Thymus (tissue), 11 donors: ENCODE data around the gene HSBP1. TPM values are rescaled to one million over a fixed set of nuclear protein-coding genes. Genes with fewer than 3 reads are reported as not detected.

ENCODE experiments used
- DNase-seq, 9 donors: peaks; one replicate each; pipeline ENCODE4 v3.0.0-alpha.2; 2013; ENCODE audit warnings: low spot score in 9 of 9, low read depth in 6 of 9, missing footprints in 1 of 9
- H3K27ac ChIP-seq, 2 donors: one replicate each; pipeline ENCODE4 v1.5.1; 2013; ENCODE audit warnings: control low read depth in 1 of 2, low read depth in 1 of 2, low read length in 1 of 2, mild to moderate bottlenecking in 1 of 2, moderate library complexity in 1 of 2
- H3K27me3 ChIP-seq, 2 donors: one replicate each; pipeline ENCODE4 v1.5.1; 2013; ENCODE audit warnings: low read length in 1 of 2; ENCODE audit not compliant: control insufficient read depth in 2 of 2, insufficient read depth in 1 of 2
- H3K36me3 ChIP-seq, 2 donors: one replicate each; pipeline ENCODE4 v1.5.1; 2013; ENCODE audit warnings: low read length in 1 of 2, mild to moderate bottlenecking in 1 of 2, moderate library complexity in 1 of 2; ENCODE audit not compliant: control insufficient read depth in 2 of 2, insufficient read depth in 2 of 2
- H3K4me1 ChIP-seq, 2 donors: one replicate each; pipeline ENCODE4 v1.5.1; 2013; ENCODE audit warnings: low read length in 2 of 2; ENCODE audit not compliant: control insufficient read depth in 2 of 2, insufficient read depth in 2 of 2
- H3K4me3 ChIP-seq, 2 donors: one replicate each; pipeline ENCODE4 v1.5.1; 2013; ENCODE audit warnings: low read length in 2 of 2, control low read depth in 1 of 2, mild to moderate bottlenecking in 1 of 2
- H3K9me3 ChIP-seq, 2 donors: one replicate each; pipeline ENCODE4 v1.5.1; 2013; ENCODE audit warnings: low read length in 1 of 2, mild to moderate bottlenecking in 1 of 2; ENCODE audit not compliant: control insufficient read depth in 2 of 2, insufficient read depth in 1 of 2
- WGBS: extraction: QIAGEN DNeasy Blood & Tissue Kit; methylation state at CpG from one replicate; pipeline ENCODE4 v1.1.7; 2013; 5-methylcytosine and 5-hydroxymethylcytosine counted together
- polyA plus RNA-seq: library from polyadenylated mRNA; stranded (reverse); fragments of 200-250 nt; gene quantifications from one replicate; pipeline ENCODE4 v1.2.3, GENCODE V29; 2013
- total RNA-seq: library from RNA; stranded (reverse); fragments of 120-200 nt; gene quantifications from one replicate; pipeline ENCODE4 v1.2.4, GENCODE V29; 2013
- donor health status: healthy.

HSBP1 gene
- total and polyA plus RNA-seq, 2 donors, result 69.0 to 78.7 TPM

DNA sequence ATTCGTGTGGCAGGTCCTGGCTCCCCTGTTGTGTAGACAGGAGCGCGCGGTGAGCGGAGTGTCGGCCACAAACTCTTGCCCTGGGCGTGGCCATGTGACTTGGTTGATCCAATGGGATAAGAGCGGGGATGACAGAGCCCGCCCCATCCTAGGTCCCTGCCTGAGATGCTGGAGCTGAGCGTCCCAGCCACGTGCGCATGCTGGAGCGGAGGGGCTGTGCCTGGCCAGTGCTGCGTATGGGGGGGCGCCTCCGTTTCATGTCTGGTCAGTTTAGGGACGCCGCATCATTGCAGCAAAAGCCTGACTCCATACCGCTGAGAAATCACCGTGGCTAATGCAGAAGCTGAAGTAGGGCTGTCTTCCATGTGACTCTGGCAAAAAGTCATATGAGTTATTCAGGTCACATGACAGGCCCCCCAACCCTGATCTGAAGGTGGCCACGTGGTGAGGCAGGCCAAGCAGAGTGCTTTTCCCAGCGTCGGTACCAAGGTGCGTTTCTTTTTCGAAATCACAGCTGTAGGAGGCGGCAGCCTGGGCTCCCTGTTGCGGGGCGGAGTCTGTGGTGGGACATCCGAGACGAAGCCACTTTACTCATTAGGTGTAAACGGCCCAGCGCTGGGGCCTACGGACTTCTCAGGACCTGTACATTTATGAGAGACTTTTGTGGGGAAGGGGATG, 22.5 kb downstream of the HSBP1 start:
- H3K4me1 ChIP-seq, result no peaks in the 10 kb centered on the region
- no peak for DNase-seq
- no peak overlapping the region for H3K4me3 ChIP-seq
- H3K36me3 ChIP-seq, result no peaks in the 10 kb centered on the region
- peaks cover 0 to 4% of the 10 kb centered on the region in 2 donors for H3K9me3 ChIP-seq
- H3K27ac ChIP-seq, result no peak overlapping the region
- WGBS, result 95% methylated on average over 33 of the region's 33 CpGs
- no peaks in the 10 kb centered on the region for H3K27me3 ChIP-seq

DNA sequence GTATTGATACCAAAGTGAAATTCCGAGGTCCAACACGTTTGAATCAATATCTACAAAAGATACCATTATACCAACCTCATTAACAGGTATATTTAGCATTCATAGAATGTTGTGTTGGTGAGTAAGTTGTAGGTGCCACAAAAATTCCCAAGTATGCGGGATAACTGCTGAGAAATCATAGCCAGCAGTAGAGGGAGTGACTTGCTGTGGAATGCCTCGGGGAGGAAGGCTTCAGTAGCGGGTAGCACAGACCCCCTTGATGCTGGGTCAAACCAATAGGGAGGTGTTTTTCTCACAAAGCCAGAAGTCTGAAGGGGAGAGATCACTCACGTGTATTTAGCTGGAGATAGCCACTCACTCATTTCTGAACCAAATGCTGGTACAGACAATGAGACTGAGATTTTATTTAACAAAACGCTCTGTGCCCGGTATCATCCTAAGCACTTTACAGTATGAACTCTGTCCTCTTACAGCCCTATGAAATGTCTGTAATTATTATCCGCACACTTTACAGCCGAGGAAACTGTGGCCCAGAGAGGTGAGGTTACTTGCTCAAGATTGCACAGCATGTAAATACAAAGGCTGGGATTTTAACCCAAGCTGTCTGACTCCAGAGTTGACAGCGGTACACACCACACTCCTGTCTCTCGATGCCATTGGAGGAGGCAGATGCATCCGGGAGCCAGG, 23.1 kb downstream of the HSBP1 start:
- 96% methylated on average over 13 of the region's 13 CpGs for WGBS
- Histone ChIP-seq H3K9me3 (peaks cover 0 to 4% of the 10 kb centered on the region in 2 donors), H3K36me3 (no peaks in the 10 kb centered on the region), H3K4me1 (no peaks in the 10 kb centered on the region), H3K27me3 (no peaks in the 10 kb centered on the region), H3K27ac (no peak overlapping the region), H3K4me3 (no peak overlapping the region)
- no peak for DNase-seq

GRCh38 chr16:83831456-83831987, 23.7 kb downstream of the HSBP1 start:
- H3K27ac ChIP-seq, result no peak overlapping the region
- H3K4me1 ChIP-seq, result no peaks in the 10 kb centered on the region
- H3K36me3 ChIP-seq, result no peaks in the 10 kb centered on the region
- H3K4me3 ChIP-seq, result no peak overlapping the region
- 93% methylated on average over 5 of the region's 5 CpGs for WGBS
- peaks cover 0 to 4% of the 10 kb centered on the region in 2 donors for H3K9me3 ChIP-seq
- H3K27me3 ChIP-seq, result no peaks in the 10 kb centered on the region
- no peak for DNase-seq

- WGBS, result 96% methylated on average over 2 of the region's 2 CpGs
- DNase-seq, result no peak
Observed at GRCh38 chr16:83833921-83834320, 26.1 kb downstream of the HSBP1 start.

GRCh38 chr16:83835586-83836566, 28.1 kb downstream of the HSBP1 start:
- Histone ChIP-seq H3K36me3 (no peaks in the 10 kb centered on the region), H3K27ac (no peak overlapping the region), H3K4me3 (no peak overlapping the region), H3K4me1 (no peaks in the 10 kb centered on the region), H3K9me3 (peaks cover 0 to 4% of the 10 kb centered on the region in 2 donors), H3K27me3 (no peaks in the 10 kb centered on the region)
- 52% methylated on average over 10 of the region's 10 CpGs for WGBS
- peak in 2 of 9 donors; percentile 8 to 19 for DNase-seq

More at GRCh38 chr16:83833921-83834320, 26.1 kb downstream of the HSBP1 start:
- Histone ChIP-seq H3K27ac (no peak overlapping the region), H3K9me3 (peaks cover 0 to 4% of the 10 kb centered on the region in 2 donors), H3K36me3 (no peaks in the 10 kb centered on the region), H3K27me3 (no peaks in the 10 kb centered on the region), H3K4me3 (no peak overlapping the region), H3K4me1 (no peaks in the 10 kb centered on the region)

DNA sequence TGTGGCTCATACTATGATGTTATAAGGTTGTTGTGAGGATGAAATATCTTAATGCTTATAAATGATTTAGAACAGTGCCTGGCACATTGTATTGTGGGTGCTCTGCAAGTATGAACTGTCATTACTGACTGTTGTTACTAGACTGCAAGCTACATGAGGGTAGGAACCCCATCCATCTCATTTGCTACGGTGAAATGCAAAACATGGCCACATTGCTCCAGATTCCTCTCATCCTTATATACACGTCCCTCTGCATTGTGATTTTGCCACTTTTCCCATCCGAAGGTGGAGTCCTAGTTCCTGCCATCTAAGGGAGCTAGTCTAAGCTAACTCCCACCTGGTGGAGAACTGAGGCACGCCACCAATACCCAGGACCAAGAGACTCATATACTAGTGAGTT, 29.8 kb downstream of the HSBP1 start:
- no peaks in the 10 kb centered on the region for H3K4me1 ChIP-seq
- H3K27ac ChIP-seq, result no peak overlapping the region
- no peak overlapping the region for H3K4me3 ChIP-seq
- 97% methylated on average over 4 of the region's 4 CpGs for WGBS
- H3K36me3 ChIP-seq, result no peaks in the 10 kb centered on the region
- H3K27me3 ChIP-seq, result no peaks in the 10 kb centered on the region
- no peak for DNase-seq
- H3K9me3 ChIP-seq, result peaks cover 0 to 4% of the 10 kb centered on the region in 2 donors

GRCh38 chr16:83838151-83838550, 30.4 kb downstream of the HSBP1 start:
- DNase-seq, result no peak
- WGBS, result 92% methylated on average over 4 of the region's 4 CpGs
- H3K36me3 ChIP-seq, result no peaks in the 10 kb centered on the region
- no peak overlapping the region for H3K4me3 ChIP-seq
- no peaks in the 10 kb centered on the region for H3K4me1 ChIP-seq
- H3K27ac ChIP-seq, result no peak overlapping the region
- H3K27me3 ChIP-seq, result no peaks in the 10 kb centered on the region
- peaks cover 0 to 4% of the 10 kb centered on the region in 2 donors for H3K9me3 ChIP-seq

- H3K9me3 ChIP-seq, result no peaks in the 10 kb centered on the region
- H3K27ac ChIP-seq, result no peak overlapping the region
- H3K4me1 ChIP-seq, result no peaks in the 10 kb centered on the region
- no peak overlapping the region for H3K4me3 ChIP-seq
- 61% methylated on average over 3 of the region's 3 CpGs for WGBS
- H3K27me3 ChIP-seq, result no peaks in the 10 kb centered on the region
- no peaks in the 10 kb centered on the region for H3K36me3 ChIP-seq
- no peak for DNase-seq
Observed at GRCh38 chr16:83839561-83839960, 31.8 kb downstream of the HSBP1 start.
